IPS-20b (cell line): ENCODE data around the gene TRIM40.

Source experiments
- H3K27ac ChIP-seq: one replicate; pipeline ENCODE4 v1.5.1; 2013; ENCODE audit warnings: low read length
- H3K27me3 ChIP-seq: 2 replicates; pipeline ENCODE4 v1.6.1; 2013; ENCODE audit warnings: mild to moderate bottlenecking, low read length, inconsistent platforms; ENCODE audit not compliant: insufficient read depth
- H3K36me3 ChIP-seq: 2 replicates; pipeline ENCODE4 v1.6.1; 2013; ENCODE audit warnings: low read depth, mild to moderate bottlenecking, inconsistent platforms, low read length, moderate library complexity; ENCODE audit not compliant: insufficient read depth
- H3K4me1 ChIP-seq: 2 replicates; pipeline ENCODE4 v1.6.1; 2013; ENCODE audit warnings: mild to moderate bottlenecking, control low read depth, inconsistent platforms, low read length, moderate library complexity; ENCODE audit not compliant: insufficient read depth
- H3K4me3 ChIP-seq: 2 replicates; pipeline ENCODE4 v1.5.1; 2013; ENCODE audit warnings: mild to moderate bottlenecking, low read length, inconsistent platforms
- H3K9ac ChIP-seq: 2 replicates; pipeline ENCODE4 v1.6.1; 2013; ENCODE audit warnings: low read depth, mild to moderate bottlenecking, inconsistent platforms, low read length, moderate library complexity
- H3K9me3 ChIP-seq: 2 replicates; pipeline ENCODE4 v1.6.1; 2013; ENCODE audit warnings: mild to moderate bottlenecking, low read depth, low read length, inconsistent platforms; ENCODE audit not compliant: insufficient read depth

The TRIM40 gene, protein sequence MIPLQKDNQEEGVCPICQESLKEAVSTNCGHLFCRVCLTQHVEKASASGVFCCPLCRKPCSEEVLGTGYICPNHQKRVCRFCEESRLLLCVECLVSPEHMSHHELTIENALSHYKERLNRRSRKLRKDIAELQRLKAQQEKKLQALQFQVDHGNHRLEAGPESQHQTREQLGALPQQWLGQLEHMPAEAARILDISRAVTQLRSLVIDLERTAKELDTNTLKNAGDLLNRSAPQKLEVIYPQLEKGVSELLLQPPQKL

DNA sequence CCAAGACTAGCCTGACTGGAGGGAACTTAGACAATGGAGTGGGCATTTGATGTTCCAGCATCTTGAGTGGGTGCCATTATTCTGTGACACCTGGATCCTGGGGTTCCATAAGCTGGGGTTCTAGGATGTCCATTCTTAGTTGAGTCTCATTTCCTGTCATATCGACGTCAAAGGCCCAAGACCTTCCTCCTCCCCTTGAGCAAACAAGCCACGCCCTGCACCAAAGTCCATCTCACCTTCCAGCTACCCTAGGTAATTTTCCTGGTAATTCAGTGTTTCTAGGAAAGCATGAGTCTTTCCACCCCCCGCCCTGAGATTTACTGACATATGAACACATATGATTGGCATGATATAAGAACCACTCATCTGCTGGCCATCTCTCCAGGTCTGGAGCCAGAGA, at the start of gene TRIM40:
TRIM40 (plus strand) TSS at position 384 of the 400 bp plus-strand sequence. CDS start 897 bp downstream, outside the sequence.
- H3K9ac ChIP-seq: no peak within 1 kb of the TSS
- no peaks in the 10 kb centered on the region for H3K9me3 ChIP-seq
- peaks cover 16% of the 10 kb centered on the region for H3K27me3 ChIP-seq
- H3K27ac ChIP-seq: no peak within 1 kb of the TSS
- no peaks in the 10 kb centered on the region for H3K4me1 ChIP-seq
- H3K4me3 ChIP-seq: no peak within 1 kb of the TSS
- H3K36me3 ChIP-seq: no peaks in the 10 kb centered on the region

DNA sequence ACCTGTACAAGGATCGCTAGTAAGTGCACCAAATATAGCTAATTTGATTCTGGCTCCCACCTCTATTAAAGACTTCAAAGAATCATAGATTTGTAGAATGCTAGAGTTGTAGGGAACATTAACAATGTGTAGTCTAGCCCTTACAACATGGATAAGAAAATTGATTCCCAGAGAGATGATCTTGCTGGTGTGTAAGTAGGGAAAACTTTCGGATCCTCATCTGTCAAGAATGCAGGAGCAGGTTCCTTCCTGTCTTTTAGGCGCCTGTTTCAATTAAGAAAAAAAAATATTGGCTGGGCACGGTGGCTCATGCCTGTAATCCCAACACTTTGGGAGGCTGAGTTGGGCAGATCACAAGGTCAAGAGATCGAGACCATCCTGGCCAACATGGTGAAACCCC, 48.1 kb upstream of the TRIM40 start:
- H3K27ac ChIP-seq: no peak overlapping the region
- no peak overlapping the region for H3K9ac ChIP-seq
- H3K4me1 ChIP-seq: no peaks in the 10 kb centered on the region
- H3K36me3 ChIP-seq: no peaks in the 10 kb centered on the region
- no peaks in the 10 kb centered on the region for H3K9me3 ChIP-seq
- H3K4me3 ChIP-seq: no peak overlapping the region
- H3K27me3 ChIP-seq: no peaks in the 10 kb centered on the region

DNA sequence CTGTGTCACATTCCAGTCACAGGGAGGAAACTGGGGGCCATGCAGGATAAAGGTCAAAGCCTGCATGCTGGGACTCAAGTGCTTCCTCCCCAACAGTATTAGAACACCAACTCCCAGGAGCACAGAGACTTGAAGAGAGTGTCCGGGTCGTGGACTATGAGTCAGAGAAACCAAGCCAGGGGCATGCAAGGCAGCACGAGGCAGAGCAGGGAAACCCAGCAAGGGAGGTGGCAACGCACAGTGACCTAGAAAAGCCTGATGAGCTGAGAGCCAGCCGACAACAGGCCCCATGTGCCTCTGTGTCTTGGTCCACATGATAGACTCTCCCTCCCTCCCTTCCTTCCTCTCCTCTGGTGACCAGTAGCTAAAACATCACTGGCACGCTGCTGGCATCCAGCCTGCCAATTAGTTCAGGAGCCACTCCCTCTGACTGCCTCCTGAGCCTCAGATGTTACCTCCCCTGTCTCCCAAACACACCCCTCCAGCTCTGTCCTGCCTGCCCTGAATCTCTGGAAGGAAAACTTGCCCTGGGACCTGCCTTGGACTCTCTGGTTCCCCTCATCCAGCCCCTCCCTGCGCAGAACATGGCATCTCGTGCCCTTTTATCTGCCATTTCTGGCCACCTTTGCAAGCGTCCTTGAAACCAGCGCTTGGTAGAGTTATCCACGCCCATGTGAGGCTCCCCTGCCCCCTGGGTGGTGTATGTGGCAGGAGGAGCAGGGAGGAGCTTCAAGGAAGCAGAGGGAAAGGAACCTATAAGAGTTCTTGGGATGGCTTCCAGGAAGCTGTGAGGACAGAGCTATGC, 44.2 kb upstream of the TRIM40 start:
- H3K9ac ChIP-seq: no peak overlapping the region

DNA sequence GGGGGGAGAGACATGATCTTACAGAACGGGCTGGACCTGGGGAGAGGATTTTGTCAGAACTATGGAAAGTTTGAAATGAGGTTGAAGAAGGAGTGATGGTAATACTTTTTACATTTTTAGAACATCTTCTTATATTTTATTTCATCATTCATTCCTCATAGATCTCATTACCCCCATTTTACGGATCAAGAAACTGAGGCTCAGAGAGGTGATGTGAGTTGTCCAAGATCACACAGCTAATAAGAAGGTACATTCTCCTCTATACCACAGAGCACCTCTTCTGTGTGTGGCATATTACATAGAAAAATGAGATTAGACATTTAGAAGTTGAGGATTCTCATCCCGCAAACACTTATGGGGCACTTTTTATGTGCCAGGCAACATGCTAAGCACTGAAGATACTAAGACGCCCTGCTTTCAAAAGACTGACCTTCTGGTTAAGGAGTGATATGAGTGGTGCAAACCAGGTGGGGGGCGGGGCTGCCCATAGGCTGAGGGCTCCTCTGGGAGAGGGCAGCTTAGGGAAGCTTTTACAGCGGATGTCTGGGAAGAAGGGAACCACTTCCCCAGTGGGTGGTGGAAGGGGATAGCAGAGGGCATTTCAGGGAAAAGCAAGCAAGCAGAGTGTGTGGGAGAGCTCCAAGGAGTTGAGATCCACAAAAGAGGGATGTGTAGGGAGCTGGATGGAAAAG, 42.9 kb upstream of the TRIM40 start:
- no peak overlapping the region for H3K4me3 ChIP-seq
- H3K9ac ChIP-seq: no peak overlapping the region
- no peaks in the 10 kb centered on the region for H3K9me3 ChIP-seq
- H3K27ac ChIP-seq: no peak overlapping the region
- H3K36me3 ChIP-seq: no peaks in the 10 kb centered on the region
- peaks cover 17% of the 10 kb centered on the region for H3K27me3 ChIP-seq
- no peaks in the 10 kb centered on the region for H3K4me1 ChIP-seq

More for the DNA sequence above, 44.2 kb upstream of the TRIM40 start:
- peaks cover 5% of the 10 kb centered on the region; the same call in 1 of the 2 replicates for H3K27me3 ChIP-seq
- no peak overlapping the region for H3K4me3 ChIP-seq
- H3K36me3 ChIP-seq: no peaks in the 10 kb centered on the region
- H3K9me3 ChIP-seq: no peaks in the 10 kb centered on the region
- no peak overlapping the region for H3K27ac ChIP-seq
- H3K4me1 ChIP-seq: no peaks in the 10 kb centered on the region

DNA sequence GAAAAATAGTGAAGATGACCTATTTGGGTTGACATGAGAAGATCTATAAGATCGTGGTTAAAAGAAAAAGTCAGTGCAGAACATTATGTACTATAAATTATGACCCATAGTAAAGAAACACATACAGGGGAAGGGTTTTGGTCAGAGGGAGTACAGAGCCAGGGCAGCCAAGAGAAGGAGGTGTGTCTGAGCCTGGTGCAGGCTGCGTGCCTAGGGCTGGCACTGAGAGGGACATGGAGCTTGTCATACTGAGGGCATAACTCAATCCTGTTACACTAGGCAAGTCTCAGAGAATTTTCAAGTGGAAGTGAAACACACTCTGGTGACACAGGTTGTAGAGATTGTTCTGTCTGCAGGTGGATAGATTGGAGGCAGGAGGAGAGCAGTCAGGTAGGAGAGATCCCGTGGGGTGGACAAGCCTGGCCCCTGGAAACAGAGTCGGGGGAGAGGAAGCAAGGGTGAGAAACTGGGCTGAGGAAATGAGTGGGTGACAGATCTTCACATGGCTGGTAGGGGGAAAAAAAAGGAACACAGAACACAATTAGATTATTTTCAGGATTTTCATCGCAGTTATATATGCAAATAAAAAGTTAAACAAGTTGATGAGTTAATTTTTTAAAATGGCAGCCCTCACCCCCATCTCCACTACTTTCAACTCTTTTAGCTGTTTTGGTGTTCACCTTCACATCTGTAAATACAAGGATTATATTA, 41.8 kb upstream of the TRIM40 start:
- Histone ChIP-seq H3K27me3 (peaks cover 28% of the 10 kb centered on the region), H3K4me3 (no peak overlapping the region), H3K36me3 (no peaks in the 10 kb centered on the region), H3K4me1 (no peaks in the 10 kb centered on the region), H3K9ac (no peak overlapping the region), H3K27ac (no peak overlapping the region), H3K9me3 (no peaks in the 10 kb centered on the region)

DNA sequence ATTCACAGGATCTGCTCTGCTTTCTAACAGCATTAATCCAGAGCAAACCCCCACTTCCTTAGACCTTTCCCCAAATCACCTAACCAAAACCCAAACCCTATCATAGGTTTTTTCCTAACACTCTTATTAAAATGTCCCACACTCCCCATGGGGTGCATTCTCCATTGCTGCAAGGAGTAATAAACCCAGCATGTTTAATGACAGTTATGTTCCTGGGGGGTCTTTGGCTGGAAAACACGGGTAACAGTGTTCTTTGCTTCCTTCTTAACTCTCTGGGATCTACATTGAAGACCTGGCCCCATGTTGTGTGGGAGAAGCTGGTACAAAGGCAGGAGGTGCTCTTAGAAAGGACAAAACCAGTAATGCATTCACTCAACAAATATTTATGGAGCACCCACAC, 39.1 kb upstream of the TRIM40 start:
- Histone ChIP-seq H3K9me3 (no peaks in the 10 kb centered on the region), H3K36me3 (no peaks in the 10 kb centered on the region), H3K27me3 (peaks cover 55% of the 10 kb centered on the region), H3K4me3 (no peak overlapping the region), H3K4me1 (peaks cover 6% of the 10 kb centered on the region; the same call in 1 of the 2 replicates), H3K9ac (no peak overlapping the region), H3K27ac (no peak overlapping the region)

DNA sequence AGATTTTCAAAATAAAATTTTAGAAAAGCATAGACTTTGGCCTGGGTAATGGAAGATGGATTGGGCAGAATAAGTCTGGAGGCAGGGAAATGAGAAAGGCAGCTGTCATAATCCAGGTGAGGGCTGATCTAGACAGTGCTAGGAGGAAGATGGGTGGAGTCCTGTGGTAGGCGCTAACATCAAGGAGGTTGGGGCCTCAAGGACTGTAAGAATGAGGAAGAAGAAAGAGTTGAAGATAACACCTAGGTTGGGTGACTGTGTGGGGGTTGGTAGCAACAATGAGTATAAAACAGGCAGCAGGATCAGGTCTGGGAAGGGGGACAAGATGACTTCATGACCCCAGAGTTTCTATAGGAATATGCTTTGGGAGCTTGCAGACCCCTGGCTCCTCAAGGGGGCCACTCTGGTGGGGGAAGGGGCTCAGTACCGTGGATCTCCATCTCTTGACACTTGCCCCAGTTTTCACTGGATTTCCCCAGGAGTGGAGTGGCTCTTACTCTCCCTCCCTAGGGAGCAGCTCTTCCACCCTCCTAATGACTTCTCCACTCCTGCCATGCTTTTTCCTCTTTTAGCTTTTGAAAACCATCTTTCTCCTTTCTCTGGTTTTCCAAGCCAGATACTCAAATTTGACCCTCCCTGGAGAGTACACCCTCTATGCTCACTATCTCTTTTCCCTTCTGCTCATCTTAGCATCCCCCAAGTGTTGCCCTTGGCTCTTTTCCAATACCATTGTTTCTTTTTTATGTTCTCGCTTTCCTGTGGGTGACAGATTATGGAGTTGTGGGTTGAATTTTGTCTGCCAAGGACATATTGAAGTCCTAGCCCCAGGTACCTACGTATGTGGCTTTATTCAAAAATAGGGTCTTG, 37.8 kb upstream of the TRIM40 start:
- H3K4me3 ChIP-seq: no peak overlapping the region
- H3K9me3 ChIP-seq: no peaks in the 10 kb centered on the region
- H3K9ac ChIP-seq: no peak overlapping the region
- H3K4me1 ChIP-seq: peaks cover 6% of the 10 kb centered on the region; the same call in 1 of the 2 replicates
- no peak overlapping the region for H3K27ac ChIP-seq
- no peaks in the 10 kb centered on the region for H3K36me3 ChIP-seq
- peaks cover 68% of the 10 kb centered on the region for H3K27me3 ChIP-seq

DNA sequence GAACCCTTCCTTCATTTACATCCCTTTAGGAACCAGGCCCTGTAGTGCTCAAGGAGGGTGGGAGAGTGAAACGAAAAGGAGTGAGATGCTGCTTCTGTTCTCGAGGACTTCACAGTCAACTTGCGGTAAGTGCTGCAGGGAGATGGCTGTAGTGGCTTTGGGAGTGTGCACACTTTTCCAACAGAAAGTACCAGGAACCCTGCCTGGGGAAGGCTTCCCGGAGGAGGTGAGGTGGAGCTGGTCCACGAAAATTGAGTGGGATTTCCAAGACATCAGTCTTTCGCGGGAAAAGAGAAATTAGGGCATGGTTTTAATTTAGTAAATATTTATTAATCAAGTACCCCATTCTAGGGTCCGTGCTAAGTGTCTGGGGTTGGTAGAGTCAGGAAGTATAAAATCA, 35.8 kb upstream of the TRIM40 start:
- Histone ChIP-seq H3K27me3 (peaks cover 88% of the 10 kb centered on the region), H3K4me3 (peak overlapping the region; percentile 63), H3K9ac (no peak overlapping the region), H3K36me3 (no peaks in the 10 kb centered on the region), H3K9me3 (no peaks in the 10 kb centered on the region), H3K4me1 (peaks cover 6% of the 10 kb centered on the region; the same call in 1 of the 2 replicates), H3K27ac (no peak overlapping the region)

DNA sequence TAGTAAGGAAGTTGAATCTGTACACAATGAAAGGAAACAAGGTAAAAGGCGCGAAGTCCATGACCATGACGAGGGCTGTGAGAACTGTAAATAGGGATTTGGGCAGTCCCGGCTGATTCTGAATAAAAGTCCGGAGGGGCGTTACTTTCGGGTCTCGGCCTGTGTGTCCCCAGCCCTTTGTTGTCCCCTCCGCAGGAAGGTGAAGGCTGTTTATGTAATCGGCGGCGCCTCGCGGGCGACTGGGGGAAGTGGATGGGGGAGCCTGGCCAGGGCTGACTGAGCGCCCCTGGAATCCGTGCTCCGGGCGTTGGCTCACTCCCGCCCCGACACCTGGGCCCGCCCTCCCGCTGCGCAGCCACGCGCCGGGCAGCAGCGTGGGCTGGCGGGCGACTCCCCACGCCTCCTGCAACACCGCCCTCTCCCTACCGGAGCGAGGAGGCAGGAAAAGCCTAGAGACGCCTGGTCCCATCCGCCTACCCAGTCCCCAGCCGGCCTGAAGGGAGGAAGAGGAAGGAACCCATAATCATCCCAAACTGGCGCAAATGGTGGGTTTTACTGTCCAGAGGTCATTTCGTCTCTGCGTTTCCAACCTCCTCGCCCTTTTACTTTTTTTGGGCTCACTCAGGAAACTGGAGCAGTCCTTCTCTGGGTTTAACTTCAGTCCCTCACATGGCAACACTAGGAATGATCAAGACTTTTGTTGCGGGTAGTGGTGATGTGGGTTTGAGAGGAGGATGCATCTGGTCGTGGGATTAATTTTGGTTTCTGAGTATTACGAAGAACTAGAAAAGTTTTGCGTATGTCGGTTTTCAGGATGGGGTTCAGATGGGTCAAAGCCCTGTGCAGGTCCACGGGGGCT, 35.1 kb upstream of the TRIM40 start:
- peak overlapping the region; percentile 1; the same call in 1 of the 2 replicates for H3K9ac ChIP-seq
- no peaks in the 10 kb centered on the region for H3K9me3 ChIP-seq
- peaks cover 6% of the 10 kb centered on the region; the same call in 1 of the 2 replicates for H3K4me1 ChIP-seq
- no peak overlapping the region for H3K27ac ChIP-seq
- H3K27me3 ChIP-seq: peaks cover 89% of the 10 kb centered on the region
- no peaks in the 10 kb centered on the region for H3K36me3 ChIP-seq
- peak overlapping the region; percentile 63 for H3K4me3 ChIP-seq
